HG03045 (cell line): Measurements from ENCODE around the gene BRINP2.
"Not testable (repeated sequence)": the region's sequence is repeated elsewhere in the genome, so short reads cannot be mapped to it uniquely, and the experiment has no call there.

Experiments
- ATAC-seq: cut with Tn5 transposase; IDR thresholded peaks from one replicate; pipeline ENCODE4 v1.9.1; 2021; ENCODE audit warnings: mild to moderate bottlenecking, moderate library complexity; ENCODE audit not compliant: unreplicated experiment

Gene BRINP2

DNA sequence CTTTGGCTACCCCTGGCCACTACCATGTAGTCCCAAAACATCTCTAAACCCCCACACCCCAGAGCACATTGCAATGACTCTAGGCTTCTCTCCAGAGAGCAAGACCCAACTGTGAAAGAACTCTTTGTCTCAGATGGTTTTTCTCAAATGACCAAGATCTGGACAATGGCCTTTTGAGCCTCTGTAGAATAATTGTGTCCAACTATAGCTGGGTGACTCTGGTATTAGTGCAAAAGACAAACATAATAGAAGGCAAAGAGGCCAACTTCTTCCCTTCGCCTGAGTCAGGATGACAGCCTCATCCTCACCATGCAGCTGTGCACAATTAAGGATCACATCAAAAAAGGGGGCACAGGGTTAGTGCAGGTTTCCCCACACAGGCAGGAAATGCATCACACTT, 139.6 kb downstream of the BRINP2 start:
- ATAC-seq: no peak

DNA sequence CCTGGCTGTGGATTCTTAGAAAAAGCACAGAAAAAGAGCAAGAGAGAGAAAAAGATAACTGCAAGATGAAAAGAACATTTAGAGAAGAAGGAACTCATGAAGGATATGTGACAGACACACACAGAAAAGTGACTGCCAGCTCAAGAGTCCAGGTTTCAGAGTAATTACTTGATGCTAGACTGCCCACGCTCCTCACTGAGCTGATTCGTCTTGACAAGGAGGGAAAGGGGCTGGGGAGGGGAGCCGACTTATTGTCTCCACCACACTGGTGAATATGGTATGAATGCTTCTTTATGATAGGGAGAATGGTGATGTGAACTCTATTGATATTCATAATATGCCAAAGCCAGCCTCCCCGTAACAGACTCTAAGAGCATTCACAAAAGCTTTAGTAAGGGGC, 140.4 kb downstream of the BRINP2 start:
- ATAC-seq: no peak

DNA sequence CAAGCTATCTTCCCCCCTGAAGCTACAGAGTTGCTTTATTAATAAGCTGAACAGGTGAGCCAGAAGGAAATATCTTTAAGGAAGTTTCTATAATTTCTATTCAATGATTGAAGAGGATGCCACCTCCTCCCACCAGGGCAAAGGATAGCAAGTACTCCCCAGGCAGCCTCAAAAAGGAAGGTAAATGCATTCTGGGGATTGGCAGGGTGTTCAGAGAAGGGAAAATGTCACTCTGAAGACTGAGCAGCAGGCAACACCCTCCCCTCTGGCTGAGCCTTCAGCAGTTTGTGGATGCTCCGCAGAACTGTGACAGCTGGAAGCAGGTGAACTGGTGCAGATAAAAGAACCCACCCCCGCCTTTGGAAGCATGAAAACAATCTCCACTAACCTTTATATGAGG, 140.8 kb downstream of the BRINP2 start:
- ATAC-seq: no peak

DNA sequence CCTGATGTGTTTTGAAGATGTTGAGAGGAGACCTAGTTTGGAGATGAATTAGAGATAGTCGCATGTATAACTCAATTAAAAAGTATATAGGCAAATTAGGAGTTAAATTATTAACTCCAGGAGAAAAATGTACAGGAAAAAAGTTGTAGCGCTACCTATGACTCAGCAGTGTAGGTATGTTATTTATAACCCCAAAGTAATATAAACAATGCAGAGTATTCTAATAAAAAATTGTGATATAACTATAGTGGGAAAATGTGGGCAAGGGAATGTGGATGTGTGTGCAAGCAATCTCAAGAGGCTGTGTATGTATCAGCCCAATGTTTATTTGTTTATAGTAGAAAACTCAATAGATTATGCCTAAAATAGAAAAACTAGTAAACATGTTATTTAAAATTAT, 144.5 kb downstream of the BRINP2 start:
- ATAC-seq: no peak

DNA sequence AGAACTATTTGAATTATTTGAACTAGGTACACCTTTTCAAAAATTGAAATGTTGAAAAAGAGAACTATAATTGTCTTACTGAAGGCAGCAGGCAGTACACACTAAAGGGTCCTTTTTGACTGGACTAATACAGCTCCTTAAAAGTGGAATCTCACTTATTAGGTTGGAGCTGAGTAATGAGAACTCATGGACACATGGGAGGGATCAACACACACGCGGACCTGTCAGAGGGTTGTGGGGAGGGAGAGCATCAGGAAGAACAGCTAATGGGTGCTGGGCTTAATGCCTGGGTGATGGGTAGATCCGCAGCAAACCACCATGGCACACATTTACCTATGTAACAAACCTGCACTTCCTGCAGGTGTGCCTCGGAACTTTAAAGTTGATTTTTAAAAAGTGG, 145.0 kb downstream of the BRINP2 start:
- ATAC-seq: no peak

DNA sequence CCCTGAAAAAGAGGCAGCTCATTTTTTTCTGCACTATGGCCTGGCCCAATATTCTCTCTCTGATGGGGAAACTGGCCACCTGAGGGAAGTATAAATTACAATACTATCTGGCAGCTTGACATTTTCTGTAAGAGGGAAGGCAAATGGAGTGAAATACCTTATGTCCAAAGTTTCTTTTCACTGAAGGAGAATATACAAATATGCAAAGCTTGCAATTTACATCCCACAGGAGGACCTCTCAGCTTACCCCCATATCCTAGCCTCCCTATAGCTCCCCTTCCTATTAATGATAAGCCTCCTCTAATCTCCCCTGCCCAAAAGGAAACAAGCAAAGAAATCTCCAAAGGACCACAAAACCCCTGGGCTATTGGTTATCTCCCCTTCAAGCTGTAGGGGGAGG, 150.7 kb downstream of the BRINP2 start:
- ATAC-seq: not testable (repeated sequence)

DNA sequence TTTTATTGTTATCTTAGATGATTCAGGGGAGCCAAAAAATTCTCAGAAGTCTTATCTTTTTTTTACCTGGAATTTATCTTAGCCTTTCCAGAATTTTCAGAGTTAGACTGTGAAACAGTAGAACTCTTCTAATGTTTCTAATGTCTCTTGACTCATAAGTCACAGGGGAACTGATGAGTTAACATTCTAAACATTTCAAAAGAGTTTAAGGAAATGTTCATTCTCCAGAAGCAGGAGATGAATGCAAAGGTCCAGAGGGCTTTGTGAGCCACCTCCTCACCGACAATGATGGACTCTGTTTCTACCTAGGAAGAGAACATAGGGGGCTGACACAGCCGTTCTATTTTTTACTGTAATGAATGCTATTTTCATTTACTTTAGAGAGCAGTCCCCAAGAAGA, 157.5 kb downstream of the BRINP2 start:
- no peak for ATAC-seq

DNA sequence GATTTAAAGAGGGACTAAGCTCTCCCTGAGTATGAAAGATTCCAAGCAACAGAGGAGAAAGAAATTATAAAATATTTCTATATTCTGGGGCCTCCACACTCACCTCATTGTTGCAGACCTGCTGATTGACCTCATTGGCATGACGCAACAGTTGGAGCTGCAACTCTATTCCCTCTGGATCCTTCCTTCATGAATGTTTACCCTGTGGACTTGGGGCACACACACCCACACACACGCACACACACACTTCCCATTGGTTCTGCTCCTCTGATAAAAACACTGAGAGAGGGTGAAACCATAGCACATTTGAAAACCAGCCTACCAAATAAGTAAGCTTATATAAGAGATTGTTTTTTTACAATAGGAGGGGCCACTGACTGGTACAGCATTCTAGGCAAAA, 159.1 kb downstream of the BRINP2 start:
- no peak for ATAC-seq
